Measurements from ENCODE around the gene GPR83.

- TF ChIP-seq CTCF (conservative IDR thresholded peaks at IDR 0.05) (no peak), EZH2 (IDR thresholded peaks at IDR 0.05; ENCODE audit: low read depth) (no peak)
Observed at GRCh38 chr11:94329501-94329900, 71.7 kb downstream of the GPR83 start.

Data from PC-9 (cell line).